ENCODE data around the gene SH3BP4.

The SH3BP4 gene, protein sequence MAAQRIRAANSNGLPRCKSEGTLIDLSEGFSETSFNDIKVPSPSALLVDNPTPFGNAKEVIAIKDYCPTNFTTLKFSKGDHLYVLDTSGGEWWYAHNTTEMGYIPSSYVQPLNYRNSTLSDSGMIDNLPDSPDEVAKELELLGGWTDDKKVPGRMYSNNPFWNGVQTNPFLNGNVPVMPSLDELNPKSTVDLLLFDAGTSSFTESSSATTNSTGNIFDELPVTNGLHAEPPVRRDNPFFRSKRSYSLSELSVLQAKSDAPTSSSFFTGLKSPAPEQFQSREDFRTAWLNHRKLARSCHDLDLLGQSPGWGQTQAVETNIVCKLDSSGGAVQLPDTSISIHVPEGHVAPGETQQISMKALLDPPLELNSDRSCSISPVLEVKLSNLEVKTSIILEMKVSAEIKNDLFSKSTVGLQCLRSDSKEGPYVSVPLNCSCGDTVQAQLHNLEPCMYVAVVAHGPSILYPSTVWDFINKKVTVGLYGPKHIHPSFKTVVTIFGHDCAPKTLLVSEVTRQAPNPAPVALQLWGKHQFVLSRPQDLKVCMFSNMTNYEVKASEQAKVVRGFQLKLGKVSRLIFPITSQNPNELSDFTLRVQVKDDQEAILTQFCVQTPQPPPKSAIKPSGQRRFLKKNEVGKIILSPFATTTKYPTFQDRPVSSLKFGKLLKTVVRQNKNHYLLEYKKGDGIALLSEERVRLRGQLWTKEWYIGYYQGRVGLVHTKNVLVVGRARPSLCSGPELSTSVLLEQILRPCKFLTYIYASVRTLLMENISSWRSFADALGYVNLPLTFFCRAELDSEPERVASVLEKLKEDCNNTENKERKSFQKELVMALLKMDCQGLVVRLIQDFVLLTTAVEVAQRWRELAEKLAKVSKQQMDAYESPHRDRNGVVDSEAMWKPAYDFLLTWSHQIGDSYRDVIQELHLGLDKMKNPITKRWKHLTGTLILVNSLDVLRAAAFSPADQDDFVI

DNA sequence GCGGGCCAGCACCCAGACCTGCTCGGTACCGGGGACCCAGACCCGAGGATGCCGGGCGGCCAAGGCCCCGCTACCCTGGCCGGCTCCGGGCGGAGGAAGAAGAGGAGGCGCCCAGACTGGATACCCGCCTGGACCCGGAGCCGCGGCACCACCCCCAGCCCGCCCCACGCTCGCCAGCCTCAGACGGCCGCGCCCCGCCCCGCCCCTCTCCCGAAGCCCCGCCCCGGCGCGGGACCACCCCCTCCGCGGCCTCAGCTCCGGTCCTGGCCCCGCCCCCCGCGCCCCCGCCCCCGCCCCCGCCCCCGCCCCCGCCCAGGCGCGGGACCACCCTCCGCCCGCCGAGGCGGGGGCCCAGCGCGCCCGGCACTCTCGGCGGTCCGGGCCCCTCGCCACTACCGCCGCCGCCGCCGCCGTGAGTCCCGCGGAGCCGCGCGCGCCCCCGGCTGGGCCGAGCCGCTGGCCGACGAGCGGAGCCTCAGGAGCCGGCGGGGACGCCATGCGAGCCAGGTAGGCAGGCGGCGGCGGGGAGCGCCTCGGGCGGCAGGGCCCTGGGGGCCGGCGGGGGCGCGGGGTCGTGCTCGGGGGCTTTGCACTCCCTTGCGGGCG is at the start of gene SH3BP4:
SH3BP4 (plus strand) TSS at position 354 of the 606 bp plus-strand sequence. CDS start 82,986 bp downstream, outside the sequence.
- no peak for DNase-seq (ENCODE audit: low read depth)

DNA sequence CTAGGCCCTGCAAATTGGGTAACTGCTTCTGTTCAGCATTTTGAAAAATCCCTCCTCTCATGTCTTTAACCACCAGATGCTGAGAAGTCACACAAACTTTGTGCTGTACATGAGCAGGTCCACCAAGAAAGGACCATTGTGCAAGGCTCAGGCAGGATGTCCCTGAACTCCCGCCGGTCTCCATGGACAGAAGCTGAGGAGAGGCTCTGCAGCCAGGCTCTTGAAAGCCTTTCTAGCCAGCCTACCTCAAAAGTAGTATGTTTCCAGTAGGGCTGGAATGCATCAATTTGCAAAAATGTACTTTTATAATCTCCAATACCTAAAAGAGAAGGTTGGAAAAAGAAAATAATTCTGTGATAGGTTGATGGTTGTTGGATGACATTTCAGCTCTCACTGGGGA is 47.0 kb upstream of the SH3BP4 start:
- DNase-seq (ENCODE audit: low read depth): no peak

DNA sequence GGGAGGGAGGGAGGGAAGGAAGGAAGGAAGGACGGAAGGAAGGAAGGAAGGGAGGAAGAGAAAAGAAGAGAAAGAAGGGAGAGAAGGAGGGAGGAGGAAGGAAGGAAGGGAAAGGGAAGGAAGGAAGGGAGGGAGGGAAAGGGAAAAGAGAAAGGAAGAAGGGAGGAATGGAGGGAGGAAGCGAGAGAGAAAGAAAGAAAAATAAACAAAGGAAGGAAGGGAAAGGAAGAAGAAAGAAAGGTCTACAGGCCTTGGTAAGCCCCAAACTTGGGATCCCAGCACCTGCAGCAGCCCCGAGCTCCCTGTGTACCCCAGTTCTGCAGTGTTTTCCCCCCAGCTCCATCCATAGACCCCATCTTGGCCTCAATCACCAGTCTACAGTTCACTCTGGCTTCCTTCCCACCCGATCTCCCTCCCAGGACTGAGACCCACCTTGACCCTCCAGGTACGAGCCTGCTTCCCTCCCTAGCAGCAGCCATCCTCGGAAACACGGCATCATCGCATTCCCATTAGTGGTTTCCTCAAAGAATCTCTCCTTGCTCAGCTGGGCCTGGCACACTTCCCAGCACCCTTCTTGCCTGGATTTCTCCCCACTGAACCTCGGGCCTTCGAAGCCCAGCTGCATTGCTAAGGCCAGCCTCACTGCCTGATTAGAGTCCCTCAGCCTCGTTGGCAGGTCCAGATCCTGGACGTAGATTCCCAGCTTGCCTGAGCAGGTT is 46.1 kb upstream of the SH3BP4 start:
- no peak for DNase-seq (ENCODE audit: low read depth)

DNA sequence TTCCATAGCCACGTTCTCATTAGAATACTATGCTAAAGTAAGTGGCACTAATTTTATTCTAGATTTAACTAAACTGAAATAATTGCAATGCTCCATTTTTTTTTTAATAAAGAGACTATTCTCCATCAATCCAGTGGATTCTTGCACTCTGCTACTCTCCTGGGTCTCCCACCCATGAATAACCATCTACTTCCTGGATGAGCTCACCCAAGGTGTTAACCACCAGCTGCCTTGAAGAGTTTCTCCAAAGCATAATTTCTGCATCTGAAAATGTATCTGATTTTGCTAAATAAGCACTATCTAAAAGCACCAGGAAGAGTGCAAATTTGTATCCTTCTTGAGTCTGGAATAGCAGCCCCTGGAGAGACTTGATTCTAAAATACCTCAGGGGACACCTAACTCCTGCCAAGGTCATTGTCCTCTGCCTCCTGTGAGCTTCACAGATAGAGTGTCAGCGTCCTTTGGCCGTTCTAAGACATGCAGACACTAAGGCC is 41.6 kb upstream of the SH3BP4 start:
- no peak for DNase-seq (ENCODE audit: low read depth)

DNA sequence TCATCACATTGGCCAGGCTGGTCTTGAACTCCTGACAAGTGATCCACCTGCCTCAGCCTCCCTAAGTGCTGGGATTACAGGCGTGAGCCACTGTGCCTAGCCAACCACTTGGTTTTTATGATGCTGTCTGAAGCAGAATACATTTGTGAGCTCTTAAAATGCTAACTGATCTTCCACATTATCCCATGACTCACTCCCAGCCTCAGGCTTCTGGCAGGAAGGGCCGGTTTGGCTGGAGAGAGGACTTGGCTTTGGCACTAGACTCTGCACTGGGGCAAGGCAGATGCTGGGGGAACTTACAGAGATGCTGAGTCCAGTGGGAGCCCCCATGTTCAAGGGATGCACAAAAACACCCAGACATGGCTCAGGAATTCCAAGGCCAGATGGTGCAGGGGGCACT is 40.5 kb upstream of the SH3BP4 start:
- no peak for DNase-seq (ENCODE audit: low read depth)

DNA sequence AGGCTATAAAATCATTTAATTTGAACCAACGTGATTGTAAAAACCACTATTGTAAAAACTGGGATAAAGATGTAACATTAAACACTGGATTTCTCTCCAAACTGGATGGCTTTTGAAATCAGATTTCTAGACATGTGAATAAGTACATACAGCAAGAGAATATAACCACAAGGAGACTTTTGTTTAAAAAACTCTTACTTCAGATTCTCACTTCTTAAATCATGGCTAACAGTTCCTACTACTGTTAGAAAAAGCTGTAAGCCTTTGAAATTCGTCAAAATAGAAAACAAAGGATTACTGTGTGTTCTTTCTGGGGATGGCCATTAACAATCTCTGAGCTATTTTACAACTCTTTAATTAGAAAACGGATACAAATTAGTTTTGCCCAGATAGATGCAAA is 39.4 kb upstream of the SH3BP4 start:
- DNase-seq (ENCODE audit: low read depth): no peak

DNA sequence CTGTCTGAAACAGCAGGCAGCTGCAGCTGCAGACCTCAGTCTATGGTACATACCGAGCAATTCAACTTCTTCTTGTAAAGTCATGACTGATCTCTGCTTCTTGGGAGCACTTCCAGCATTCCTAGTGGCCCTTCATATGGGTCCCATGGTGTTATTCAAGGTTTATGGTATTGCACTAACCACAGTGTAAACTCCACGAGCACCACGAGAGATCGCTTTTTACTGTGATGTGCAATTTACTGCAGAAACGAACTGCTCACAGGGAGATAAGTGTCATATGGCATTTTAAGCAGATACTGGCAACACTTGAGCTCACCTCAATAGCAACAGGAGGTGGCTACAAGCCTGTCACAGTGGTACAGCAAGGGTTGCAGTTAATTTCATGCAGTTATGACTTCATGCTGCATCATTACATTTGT is 38.6 kb upstream of the SH3BP4 start:
- DNase-seq (ENCODE audit: low read depth): no peak

DNA sequence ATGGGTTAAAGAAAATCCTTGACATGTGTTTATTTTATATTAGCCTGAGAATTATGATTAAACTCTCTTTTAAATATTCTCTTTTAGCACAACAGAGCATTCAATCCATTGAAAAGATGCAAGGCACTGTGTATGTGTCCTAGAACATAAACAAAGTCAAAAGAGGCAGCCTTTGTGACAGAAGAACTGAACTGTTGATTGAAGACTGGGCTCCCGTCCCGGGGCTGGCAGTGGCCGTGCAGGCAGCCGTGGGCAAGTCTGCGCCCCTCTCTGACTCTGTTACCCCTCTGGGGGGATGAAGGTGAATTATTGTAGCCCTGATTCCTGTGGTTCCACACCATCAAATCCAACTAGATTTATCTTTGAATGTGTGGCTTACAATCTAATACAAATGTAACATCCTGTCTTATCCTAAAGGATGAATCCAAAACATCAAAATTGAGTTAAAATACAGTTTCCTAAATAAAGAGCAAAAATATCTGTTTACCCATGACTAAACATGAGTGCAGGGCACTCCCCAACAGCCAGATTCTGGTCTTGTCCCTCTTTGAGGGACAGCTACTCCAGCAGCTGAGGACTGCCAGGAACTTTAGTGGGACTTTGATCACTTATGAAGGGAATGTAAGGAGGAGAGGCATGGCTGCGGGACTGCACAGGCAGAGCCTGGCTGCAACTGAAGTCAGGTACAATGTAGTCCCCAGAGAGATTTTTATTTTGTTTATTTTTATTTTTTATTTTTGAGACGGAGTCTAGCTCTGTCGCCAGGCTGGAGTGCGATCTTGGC is 37.3 kb upstream of the SH3BP4 start:
- no peak for DNase-seq (ENCODE audit: low read depth)

DNA sequence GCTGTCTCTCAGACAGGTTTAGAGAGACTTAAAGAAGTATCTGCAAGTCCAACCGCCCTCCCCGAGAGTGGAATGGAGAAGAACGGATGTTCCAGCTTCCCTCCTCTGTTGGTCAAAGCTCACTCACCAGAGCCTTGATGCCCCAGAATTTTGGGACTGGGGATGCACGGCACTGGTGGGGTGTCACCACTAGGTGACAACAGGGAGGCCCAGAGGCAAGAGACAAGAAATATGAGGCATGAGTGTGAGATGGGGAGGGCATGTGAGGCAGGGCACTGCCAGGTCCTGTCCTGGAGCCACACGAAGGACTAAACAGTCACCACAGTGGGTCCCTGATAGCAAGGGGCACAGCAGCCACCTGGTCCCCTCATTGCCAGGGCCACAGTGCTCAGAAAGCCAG is 35.1 kb upstream of the SH3BP4 start:
- no peak for DNase-seq (ENCODE audit: low read depth)

DNA sequence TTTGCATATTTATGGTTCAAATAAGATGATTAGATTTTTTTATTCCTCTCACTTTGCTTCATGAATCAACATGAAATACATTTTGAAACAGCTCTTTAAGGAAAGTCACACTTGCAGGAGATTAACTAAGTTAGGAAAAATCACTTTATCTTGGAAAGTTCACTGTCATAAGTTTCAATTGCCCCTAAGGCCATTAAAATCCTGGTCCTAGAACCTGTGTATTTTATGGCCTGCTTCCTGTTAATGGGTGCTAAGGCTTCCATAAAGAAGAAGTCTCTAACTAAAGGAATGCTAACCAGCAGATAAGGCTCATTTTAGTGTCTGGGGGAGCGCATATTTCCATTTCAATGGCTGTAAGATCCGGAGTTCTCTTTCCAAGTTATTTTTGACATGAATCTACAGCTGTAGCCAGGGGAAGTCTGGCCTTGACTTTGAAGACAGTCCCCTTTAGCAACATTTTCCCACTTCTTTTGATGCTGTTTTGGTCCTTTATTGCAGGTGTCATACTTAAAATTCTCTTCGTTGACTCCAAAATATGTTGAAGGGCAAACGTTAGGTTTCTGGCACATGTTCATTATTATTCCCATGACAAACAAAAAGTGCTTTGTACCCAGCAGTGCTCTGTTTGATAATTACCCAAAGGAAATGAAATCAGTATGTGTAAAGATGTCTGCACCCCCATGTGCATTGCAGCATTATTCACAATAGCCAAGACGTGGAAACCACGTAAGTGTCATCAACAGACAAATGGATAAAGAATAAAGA is 34.4 kb upstream of the SH3BP4 start:
- no peak for DNase-seq (ENCODE audit: low read depth)

DNA sequence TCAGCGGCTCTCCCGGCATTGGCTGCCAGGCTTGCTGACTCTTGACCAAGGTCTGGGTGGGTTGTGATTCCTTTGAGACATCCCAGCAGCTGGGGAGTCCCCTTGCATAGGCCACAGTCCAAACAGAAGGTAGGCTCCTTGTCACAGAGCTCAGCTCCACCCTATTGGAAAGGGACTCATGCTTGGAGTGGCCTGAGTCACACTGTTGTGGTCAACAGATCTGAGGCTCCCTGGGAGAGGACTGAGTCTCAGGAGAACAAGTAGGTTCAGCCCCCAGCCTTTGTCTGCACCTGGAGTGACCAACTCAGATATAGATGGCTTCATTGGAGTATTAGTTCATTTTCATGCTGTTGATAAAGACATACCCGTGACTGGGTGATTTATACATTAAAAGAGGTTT is 32.1 kb upstream of the SH3BP4 start:
- DNase-seq (ENCODE audit: low read depth): no peak

DNA sequence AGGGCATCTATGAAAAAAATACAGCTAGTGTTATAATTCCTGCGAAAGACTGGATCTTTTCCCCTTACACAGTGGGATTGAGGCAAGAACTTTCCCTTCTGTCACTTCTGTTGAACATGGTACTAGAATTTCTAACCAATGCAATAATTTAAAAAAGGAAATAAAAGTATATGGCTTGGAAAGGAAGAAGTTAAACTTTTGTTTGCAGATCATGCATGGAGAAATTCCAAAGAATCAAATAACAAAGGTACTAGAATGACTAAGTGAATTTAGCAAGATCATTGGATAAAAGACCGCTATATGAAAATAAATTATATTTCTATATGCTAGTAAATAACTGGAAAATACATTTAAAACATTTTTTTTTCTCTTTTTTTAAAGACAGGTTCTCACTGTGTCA is 31.0 kb upstream of the SH3BP4 start:
- DNase-seq (ENCODE audit: low read depth): no peak

DNA sequence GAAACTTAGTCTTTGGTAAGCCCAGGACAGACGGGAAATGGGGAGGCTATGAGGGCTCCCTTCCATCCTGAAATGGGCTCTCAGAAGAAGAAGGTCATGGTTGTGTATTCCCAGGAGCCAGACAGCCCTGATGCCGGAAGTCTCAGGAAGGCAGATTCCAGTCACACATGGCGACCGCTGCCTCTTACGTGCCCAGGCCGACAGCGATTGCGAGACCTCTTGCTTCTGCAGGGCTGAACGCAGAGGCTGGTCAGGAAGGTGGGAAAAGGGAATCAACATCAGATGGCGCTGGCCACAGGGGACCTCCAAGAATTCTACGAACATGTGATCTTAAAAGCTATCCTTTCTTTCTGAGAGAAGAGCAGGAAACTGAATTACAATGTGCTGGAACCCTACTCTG is 22.8 kb upstream of the SH3BP4 start:
- DNase-seq (ENCODE audit: low read depth): no peak

DNA sequence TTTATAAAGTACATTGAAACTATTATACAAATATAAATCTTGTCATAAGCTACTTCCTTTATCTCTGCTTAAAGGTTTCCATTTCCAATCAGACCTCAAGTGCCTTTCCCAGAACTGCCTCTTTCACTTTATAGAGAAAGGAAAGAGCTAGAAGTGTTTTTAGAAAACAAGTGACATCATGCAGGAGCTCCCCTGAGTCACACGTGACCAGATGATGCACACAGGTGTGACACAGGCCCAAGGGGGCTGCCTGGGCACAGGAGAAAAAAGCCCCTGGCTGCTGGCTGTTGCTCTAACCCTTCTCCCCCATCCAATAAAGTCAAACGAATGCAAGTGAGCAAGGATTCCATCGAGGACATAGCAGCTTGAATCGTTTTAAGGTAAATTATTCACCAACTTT is 21.4 kb upstream of the SH3BP4 start:
- DNase-seq (ENCODE audit: low read depth): no peak

DNA sequence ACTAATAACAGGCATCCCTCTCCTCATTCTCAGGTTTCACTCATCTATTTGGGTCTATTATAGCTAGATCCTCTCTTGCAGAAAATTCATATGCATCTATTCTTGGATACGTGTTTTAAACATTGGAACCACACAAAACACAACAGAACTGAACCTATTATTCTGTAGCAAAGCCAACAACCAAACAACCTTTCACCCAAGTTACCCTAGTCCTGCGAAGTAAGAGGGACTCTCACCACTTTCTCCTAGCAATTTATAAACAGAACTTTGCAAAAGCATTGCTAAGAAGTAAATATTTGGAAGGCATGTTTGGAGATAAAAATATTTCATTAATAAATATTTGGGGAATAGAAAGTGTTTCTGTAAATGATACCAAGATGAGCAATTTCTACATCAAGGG is 20.4 kb upstream of the SH3BP4 start:
- no peak for DNase-seq (ENCODE audit: low read depth)

DNA sequence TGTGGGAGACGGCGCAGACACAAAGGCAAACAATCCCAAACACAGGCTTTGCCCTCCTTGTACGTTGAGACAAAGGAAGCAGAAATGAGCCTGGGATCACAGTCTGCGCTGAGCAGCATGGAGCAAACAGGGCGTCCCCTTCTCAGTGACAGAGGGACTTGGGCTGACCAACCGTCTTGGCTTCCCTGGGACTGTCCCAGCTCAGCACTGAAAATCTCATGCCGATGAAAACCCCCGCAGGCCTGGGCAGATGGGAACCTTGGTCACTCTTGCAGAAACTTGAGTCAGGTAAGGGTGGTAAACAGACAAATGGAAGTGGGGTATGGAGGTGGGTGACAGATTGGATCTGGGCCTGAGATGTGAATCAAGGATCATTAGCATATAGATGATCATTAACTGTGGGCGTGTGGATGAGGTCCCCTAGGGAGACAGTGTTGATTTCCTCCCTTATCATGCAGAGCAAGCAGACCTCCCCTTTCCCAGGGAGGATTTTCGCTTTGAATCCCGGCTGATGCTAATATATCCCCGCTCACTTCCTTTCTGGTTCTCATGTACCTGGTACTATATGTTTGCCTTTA is 19.1 kb upstream of the SH3BP4 start:
- no peak for DNase-seq (ENCODE audit: low read depth)

DNA sequence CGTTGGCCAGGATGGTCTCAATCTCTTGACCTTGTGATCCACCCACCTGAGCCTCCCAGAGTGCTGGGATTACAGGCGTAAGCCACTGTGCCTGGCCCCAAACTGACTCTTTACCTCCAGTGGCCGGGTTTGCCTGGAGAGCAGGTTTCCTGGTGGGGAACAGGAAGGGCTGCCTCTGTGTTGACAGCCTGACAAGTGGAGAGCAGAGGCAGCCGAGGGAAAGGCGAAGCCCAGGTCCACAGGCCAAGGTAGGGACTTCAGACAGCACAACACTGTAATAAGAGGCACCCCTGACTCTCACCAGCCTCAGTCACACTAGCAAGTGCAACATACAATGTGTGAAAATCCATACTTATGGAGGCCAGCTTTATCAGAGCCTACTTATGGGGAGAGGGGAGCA is 16.5 kb upstream of the SH3BP4 start:
- no peak for DNase-seq (ENCODE audit: low read depth)

DNA sequence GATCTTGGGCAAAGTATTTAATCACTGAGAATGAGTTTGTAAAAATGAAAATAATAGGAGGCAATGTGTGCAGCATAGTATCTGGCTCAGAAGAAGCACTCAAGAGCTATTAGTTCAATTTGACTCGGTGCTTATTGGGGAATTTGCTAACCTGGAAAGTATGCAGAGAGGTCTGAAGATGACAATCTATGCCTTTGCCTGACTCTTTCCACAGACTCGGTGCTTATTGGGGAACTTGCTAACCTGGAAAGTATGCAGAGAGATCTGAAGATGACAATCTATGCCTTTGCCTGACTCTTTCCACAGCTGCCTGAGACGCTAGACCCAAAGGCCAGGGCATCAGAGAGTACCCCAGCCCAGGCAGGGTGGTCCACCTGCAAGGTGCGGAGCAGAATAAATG is 12.2 kb upstream of the SH3BP4 start:
- no peak for DNase-seq (ENCODE audit: low read depth)

DNA sequence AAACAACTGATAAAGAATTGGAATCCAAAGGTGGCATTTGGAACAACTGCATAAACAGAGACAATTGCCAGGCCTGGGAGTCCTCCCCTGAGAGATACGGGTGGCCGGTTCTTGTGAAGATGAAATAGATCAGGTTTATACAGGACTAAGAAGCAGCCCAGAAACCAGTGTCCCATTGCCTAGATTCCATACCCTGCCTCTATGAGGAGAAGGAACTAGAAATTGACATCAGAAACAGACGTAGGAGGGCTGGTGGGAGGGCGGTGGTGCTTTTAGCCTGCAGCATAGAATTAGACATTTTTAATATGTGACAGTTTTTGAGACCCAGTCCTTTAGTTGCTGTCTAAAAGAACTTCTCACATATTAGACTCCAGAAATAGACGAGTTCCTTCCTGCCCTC is 11.8 kb upstream of the SH3BP4 start:
- no peak for DNase-seq (ENCODE audit: low read depth)

DNA sequence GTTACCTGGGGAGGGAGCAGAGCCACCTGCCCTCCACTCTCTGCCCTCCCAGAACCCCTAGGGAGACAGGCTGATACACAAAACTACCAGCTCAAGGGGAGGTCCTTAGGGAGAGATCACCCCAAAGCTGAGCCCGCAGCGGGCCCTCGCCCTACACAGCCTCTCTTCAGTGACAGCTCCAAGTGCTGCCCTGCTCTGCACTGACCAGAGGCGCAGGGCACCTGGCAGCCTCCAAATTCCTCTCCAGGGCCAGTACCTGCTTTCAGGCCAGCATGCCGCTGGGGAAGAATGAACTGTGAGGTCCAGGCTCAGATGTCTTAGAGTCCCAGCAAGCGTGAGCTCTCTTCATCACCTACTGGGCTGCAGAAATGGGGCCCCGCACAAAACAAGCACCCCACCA is 11.3 kb upstream of the SH3BP4 start:
- DNase-seq (ENCODE audit: low read depth): no peak
